ENCODE results near the gene RCL1. TPM values are rescaled to one million over a fixed set of nuclear protein-coding genes. Genes with fewer than 3 reads are reported as not detected.
"Not testable (repeated sequence)": the region's sequence is repeated elsewhere in the genome, so short reads cannot be mapped to it uniquely, and the experiment has no call there.

RCL1 gene
- total RNA-seq, 1 donor from 2014 or later: 26.0 TPM

GRCh38 chr9:4892501-4893194 lies 99.9 kb downstream of the RCL1 start:
- Mint-ChIP-seq H3K27ac (no peak overlapping the region), H3K4me1 (peaks cover 1% of the 10 kb centered on the region)
- POLR2A ChIA-PET: no interaction called here

GRCh38 chr9:4894076-4894475 lies 101.3 kb downstream of the RCL1 start:
- Mint-ChIP-seq H3K4me1 (no peaks in the 10 kb centered on the region), H3K36me3 (ENCODE audit: low read depth) (peaks cover 13% of the 10 kb centered on the region), H3K27me3 (no peaks in the 10 kb centered on the region), H3K4me3 (no peak overlapping the region), H3K27ac (no peak overlapping the region), H3K9me3 (peaks cover 8% of the 10 kb centered on the region)
- ATAC-seq (ENCODE audit: low read depth) (no peak), DNase-seq (no peak)
- intact Hi-C loops (cut with micrococcal nuclease): no loop called here
- ChIA-PET CTCF (no interaction called here), POLR2A (no interaction called here)
- TF ChIP-seq CTCF (IDR thresholded peaks at IDR 0.05): no peak

More at GRCh38 chr9:4892501-4893194, 99.9 kb downstream of the RCL1 start:
- ATAC-seq (ENCODE audit: low read depth) (no peak), DNase-seq (no peak)
- intact Hi-C loops (cut with micrococcal nuclease): no loop called here
- Mint-ChIP-seq H3K27me3 (no peaks in the 10 kb centered on the region), H3K9me3 (peaks cover 2% of the 10 kb centered on the region), H3K36me3 (ENCODE audit: low read depth) (peaks cover 3% of the 10 kb centered on the region), H3K4me3 (no peak overlapping the region)
- CTCF ChIA-PET: no interaction called here
- TF ChIP-seq CTCF (IDR thresholded peaks at IDR 0.05): no peak

GRCh38 chr9:4899853-4900252 lies 107.1 kb downstream of the RCL1 start:
- Mint-ChIP-seq H3K9me3 (peaks cover 15% of the 10 kb centered on the region), H3K36me3 (ENCODE audit: low read depth) (peaks cover 21% of the 10 kb centered on the region), H3K4me1 (peaks cover 13% of the 10 kb centered on the region)
- H3K4me3 Mint-ChIP-seq; CTCF ChIA-PET; ATAC-seq (ENCODE audit: low read depth); H3K27me3 Mint-ChIP-seq; DNase-seq; POLR2A ChIA-PET; H3K27ac Mint-ChIP-seq; intact Hi-C loops (cut with micrococcal nuclease): not testable (repeated sequence)

- CTCF ChIA-PET: not testable (repeated sequence)
- peaks cover 13% of the 10 kb centered on the region for H3K9me3 Mint-ChIP-seq
- POLR2A ChIA-PET: interaction anchor here (1.0 kb wide), 1 partner anchor 83 kb away, joined by 3 read pairs; the partner anchor contains the start of gene JAK2
Observed at GRCh38 chr9:4901401-4902134, 108.8 kb downstream of the RCL1 start.

GRCh38 chr9:4902135-4902475 lies 109.4 kb downstream of the RCL1 start:
- intact Hi-C loops (cut with micrococcal nuclease): no loop called here
- TF ChIP-seq CTCF (IDR thresholded peaks at IDR 0.05): no peak
- ChIA-PET CTCF (interaction anchor here (0.6 kb wide), 1 partner anchor 23 kb away, joined by 3 read pairs; no protein-coding TSS in a partner anchor), POLR2A (interaction anchor here (1.0 kb wide), 1 partner anchor 83 kb away, joined by 3 read pairs; the partner anchor contains the start of gene JAK2)
- Mint-ChIP-seq H3K4me1 (peaks cover 13% of the 10 kb centered on the region), H3K27me3 (no peaks in the 10 kb centered on the region), H3K9me3 (peaks cover 13% of the 10 kb centered on the region), H3K36me3 (ENCODE audit: low read depth) (peaks cover 21% of the 10 kb centered on the region), H3K4me3 (no peak overlapping the region), H3K27ac (peak overlapping the region; percentile 61)
- DNase-seq: no peak
- ATAC-seq (ENCODE audit: low read depth): no peak

More at GRCh38 chr9:4901401-4902134, 108.8 kb downstream of the RCL1 start:
- intact Hi-C loops (cut with micrococcal nuclease); DNase-seq; H3K27me3 Mint-ChIP-seq; ATAC-seq (ENCODE audit: low read depth): not testable (repeated sequence)
- Mint-ChIP-seq H3K27ac (peak overlapping the region; percentile 61), H3K4me1 (peaks cover 13% of the 10 kb centered on the region), H3K36me3 (ENCODE audit: low read depth) (peaks cover 21% of the 10 kb centered on the region), H3K4me3 (peak overlapping the region; percentile 35)

Data from activated B cell treated with CpG ODN at 0.5 μM for 24 hours (primary cell).